Neuronal stem cell (in vitro differentiated cells): ENCODE measurements around the gene ZNF768.

Source experiments
- DNase-seq: peaks from one replicate; pipeline ENCODE4 v3.0.0-alpha.2; 2013; ENCODE audit warnings: low spot score
- H2AFZ ChIP-seq: one replicate; pipeline ENCODE4 v1.6.1; 2013; ENCODE audit warnings: mild to moderate bottlenecking, low read length, inconsistent platforms
- H2AK5ac ChIP-seq: 2 replicates; pipeline ENCODE4 v1.6.1; 2013; ENCODE audit warnings: low read depth, mild to moderate bottlenecking, inconsistent platforms, low read length, moderate library complexity, mixed read lengths
- H2BK120ac ChIP-seq: 2 replicates; pipeline ENCODE4 v1.6.1; 2013; ENCODE audit warnings: low read depth, mild to moderate bottlenecking, inconsistent platforms, low read length, moderate library complexity, mixed read lengths
- H2BK12ac ChIP-seq: one replicate; pipeline ENCODE4 v1.6.1; 2013; ENCODE audit warnings: low read length, inconsistent platforms
- H2BK15ac ChIP-seq: 2 replicates; pipeline ENCODE4 v1.6.1; 2013; ENCODE audit warnings: mild to moderate bottlenecking, low read length, inconsistent platforms, mixed read lengths
- H2BK5ac ChIP-seq: one replicate; pipeline ENCODE4 v1.6.1; 2013; ENCODE audit warnings: inconsistent platforms, mild to moderate bottlenecking, low read length, moderate library complexity
- H3K14ac ChIP-seq: one replicate; pipeline ENCODE4 v1.6.1; 2013; ENCODE audit warnings: low read length, inconsistent platforms
- H3K18ac ChIP-seq: 2 replicates; pipeline ENCODE4 v1.6.1; 2013; ENCODE audit warnings: low read length, inconsistent platforms
- H3K23ac ChIP-seq: 2 replicates; pipeline ENCODE4 v1.6.1; 2013; ENCODE audit warnings: low read depth, mild to moderate bottlenecking, mixed read lengths, low read length, inconsistent platforms; ENCODE audit not compliant: poor library complexity
- H3K27ac ChIP-seq: replicated peaks from 3 replicates; pipeline ENCODE4 v1.5.1; 2013; ENCODE audit warnings: low read length, inconsistent platforms
- H3K27me3 ChIP-seq, 3 experiments: 2 replicates each; pipeline ENCODE4 v1.6.1; 2013; ENCODE audit warnings: low read length in 3 of 3, mild to moderate bottlenecking in 2 of 3, inconsistent platforms in 1 of 3, low read depth in 1 of 3, mixed read lengths in 1 of 3, moderate library complexity in 1 of 3; ENCODE audit not compliant: control insufficient read depth in 3 of 3, insufficient read depth in 3 of 3
- H3K36me3 ChIP-seq, 2 donors: replicated peaks in 1 of 2; 2 replicates each; pipeline ENCODE4 v1.6.1; 2013; ENCODE audit warnings: low read length in 2 of 2; ENCODE audit not compliant: control insufficient read depth in 2 of 2, insufficient read depth in 2 of 2
- H3K4ac ChIP-seq: 2 replicates; pipeline ENCODE4 v1.6.1; 2013; ENCODE audit warnings: inconsistent platforms, mild to moderate bottlenecking, low read length, moderate library complexity
- H3K4me1 ChIP-seq, 2 donors: 1 replicate in 1 of 2; 2 replicates in 1 of 2; pipeline ENCODE4 v1.6.1; 2013; ENCODE audit warnings: low read length in 2 of 2, low read depth in 1 of 2; ENCODE audit not compliant: control insufficient read depth in 2 of 2, insufficient read depth in 1 of 2
- H3K4me2 ChIP-seq: one replicate; pipeline ENCODE4 v1.6.1; 2013; ENCODE audit warnings: mild to moderate bottlenecking, low read length, inconsistent platforms; ENCODE audit not compliant: insufficient read depth, poor library complexity, severe bottlenecking
- H3K4me3 ChIP-seq, 2 donors: 2 replicates each; pipeline ENCODE4 v1.5.1; 2013; ENCODE audit warnings: low read length in 2 of 2, mild to moderate bottlenecking in 2 of 2, inconsistent platforms in 1 of 2, moderate library complexity in 1 of 2
- H3K79me1 ChIP-seq: one replicate; pipeline ENCODE4 v1.6.1; 2013; ENCODE audit warnings: low read depth, mild to moderate bottlenecking, inconsistent platforms, low read length, moderate library complexity
- H3K9ac ChIP-seq: one replicate; pipeline ENCODE4 v1.6.1; 2013; ENCODE audit warnings: mild to moderate bottlenecking, low read depth, low read length, inconsistent platforms; ENCODE audit not compliant: poor library complexity
- H3K9me3 ChIP-seq, 2 donors: replicated peaks in 1 of 2; 2 replicates each; pipeline versions ENCODE3 to v1.6.1; 2013; ENCODE audit warnings: low read length in 2 of 2, mild to moderate bottlenecking in 2 of 2, inconsistent platforms in 1 of 2, low read depth in 1 of 2, mixed read lengths in 1 of 2, moderate library complexity in 1 of 2; ENCODE audit not compliant: control insufficient read depth in 2 of 2, insufficient read depth in 1 of 2
- H4K8ac ChIP-seq: one replicate; pipeline ENCODE4 v1.6.1; 2013; ENCODE audit warnings: low read depth, mild to moderate bottlenecking, inconsistent platforms, low read length, moderate library complexity
- H4K91ac ChIP-seq: one replicate; pipeline ENCODE4 v1.6.1; 2013; ENCODE audit warnings: low read length, low read depth, mild to moderate bottlenecking, inconsistent platforms; ENCODE audit not compliant: poor library complexity
- WGBS, 2 donors: extraction: QIAGEN DNeasy Blood & Tissue Kit; methylation state at CpG; one replicate each; pipeline ENCODE4 v1.1.7; 2013; ENCODE audit warnings: missing lambda C conversion rate in 2 of 2, mixed read lengths in 1 of 2; ENCODE audit not compliant: insufficient read length in 2 of 2, insufficient replicate concordance in 1 of 2; ENCODE audit errors: extremely low coverage in 2 of 2; 5-methylcytosine and 5-hydroxymethylcytosine counted together

The ZNF768 gene

DNA sequence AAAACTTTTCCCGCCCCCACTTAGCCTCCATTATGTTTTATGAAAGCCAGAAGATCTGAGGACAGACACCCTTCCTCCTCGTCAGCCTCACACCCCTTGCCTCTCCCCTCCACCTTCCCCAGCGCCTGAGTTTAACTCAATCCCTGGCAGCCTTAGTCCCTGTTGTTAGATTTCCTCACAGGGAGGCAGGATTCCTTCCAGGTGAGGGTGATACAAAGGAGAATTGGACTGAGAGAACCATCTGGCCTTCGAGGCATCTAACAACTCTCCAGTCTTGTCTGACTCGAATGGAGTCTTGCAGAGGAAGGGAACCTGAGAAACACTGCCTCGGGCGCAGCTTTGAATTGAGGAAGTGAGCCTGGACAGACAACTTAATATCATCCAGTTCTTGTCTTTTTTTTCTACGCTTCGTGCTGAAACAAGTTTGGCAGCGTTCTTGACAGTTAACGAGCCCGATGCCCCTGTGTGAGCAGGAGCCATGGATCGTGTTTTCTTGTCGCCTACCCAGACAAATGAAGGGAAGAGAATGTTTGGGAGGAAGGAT lies 1.3 kb upstream of the ZNF768 start:
- no peak overlapping the region for H2BK15ac ChIP-seq
- peaks cover 14% of the 10 kb centered on the region for H3K79me1 ChIP-seq
- H2BK120ac ChIP-seq, result no peak overlapping the region
- H4K8ac ChIP-seq, result no peak overlapping the region
- peak overlapping the region in 1 of 2 donors; percentile 83 for H3K4me3 ChIP-seq
- peak overlapping the region; percentile 46 for H3K18ac ChIP-seq
- H2AFZ ChIP-seq, result peak overlapping the region; percentile 99
- no peaks in the 10 kb centered on the region for H3K27me3 ChIP-seq
- H2BK5ac ChIP-seq, result no peak overlapping the region
- DNase-seq, result no peak
- peak overlapping the region; percentile 59 for H3K4me2 ChIP-seq
- H3K9ac ChIP-seq, result no peak overlapping the region
- no peak overlapping the region for H4K91ac ChIP-seq
- H3K27ac ChIP-seq, result peak overlapping the region; percentile 81
- H3K9me3 ChIP-seq, result no peaks in the 10 kb centered on the region
- H3K14ac ChIP-seq, result no peak overlapping the region
- H3K4ac ChIP-seq, result no peak overlapping the region
- no peak overlapping the region for H3K23ac ChIP-seq
- H2AK5ac ChIP-seq, result no peak overlapping the region
- no CpG with 5 or more reads among the region's 14 CpGs for WGBS, 2 donors
- H3K4me1 ChIP-seq, result peaks cover 6 to 8% of the 10 kb centered on the region in 2 donors
- peak overlapping the region; percentile 1 for H2BK12ac ChIP-seq
- peaks cover 10 to 16% of the 10 kb centered on the region in 2 donors for H3K36me3 ChIP-seq

DNA sequence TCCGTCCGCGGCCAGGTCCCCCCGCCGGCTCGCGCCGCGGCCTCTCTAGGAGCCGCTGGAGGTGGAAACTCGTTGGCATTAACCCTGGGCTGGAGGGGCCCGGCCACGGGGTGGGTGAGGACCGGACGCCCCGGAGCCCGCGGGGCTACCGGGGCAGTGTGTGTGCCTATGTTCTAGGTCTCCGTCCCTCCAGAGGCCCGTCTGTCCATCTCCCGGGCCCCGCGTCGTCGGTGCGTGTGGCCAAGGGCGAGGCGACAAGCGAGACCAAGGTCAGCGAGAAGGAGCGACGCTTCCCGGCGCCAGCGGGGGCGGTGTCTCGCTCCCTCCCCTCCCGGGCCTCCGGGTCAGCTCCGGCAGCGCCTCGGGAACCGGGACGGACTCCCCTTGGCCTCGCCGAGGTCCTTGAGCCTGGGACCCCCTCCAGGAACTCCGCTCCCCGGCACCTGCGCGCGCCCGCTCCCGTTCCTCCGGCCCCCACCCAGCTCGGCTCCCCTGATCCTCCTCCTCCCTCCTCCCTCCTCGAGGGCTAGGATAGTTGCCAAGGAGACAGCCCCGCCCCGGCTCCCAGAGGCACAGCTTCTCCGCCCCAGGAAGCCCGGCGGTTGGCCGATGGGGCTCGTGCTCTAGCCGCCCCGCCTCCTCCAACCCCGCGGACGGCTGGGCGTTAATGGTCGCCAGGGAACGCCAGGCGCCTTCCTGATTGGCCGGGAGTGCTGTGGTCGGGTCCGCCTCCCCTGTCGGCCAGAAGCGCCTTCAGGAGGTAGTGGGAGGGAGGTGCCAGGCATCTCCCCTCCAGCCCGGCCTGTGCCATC lies 663 bp upstream of the ZNF768 start:
- peak overlapping the region; percentile 99 for H2AFZ ChIP-seq
- H2BK15ac ChIP-seq, result peak overlapping the region; percentile 97
- peak overlapping the region; percentile 97 for H3K27ac ChIP-seq
- H2BK5ac ChIP-seq, result peak overlapping the region; percentile 89
- peaks cover 10 to 16% of the 10 kb centered on the region in 2 donors for H3K36me3 ChIP-seq
- DNase-seq, result peak; percentile 98
- peaks cover 6 to 8% of the 10 kb centered on the region in 2 donors for H3K4me1 ChIP-seq
- H3K27me3 ChIP-seq, result no peaks in the 10 kb centered on the region
- no peak overlapping the region for H3K4ac ChIP-seq
- WGBS, 2 donors, result no CpG with 5 or more reads among the region's 79 CpGs
- peak overlapping the region; percentile 100 for H3K18ac ChIP-seq
- H2BK12ac ChIP-seq, result no peak overlapping the region
- peak overlapping the region; percentile 98 for H2BK120ac ChIP-seq
- H2AK5ac ChIP-seq, result peak overlapping the region; percentile 83
- peak overlapping the region; percentile 83 to 86 for H3K4me3 ChIP-seq
- H3K4me2 ChIP-seq, result peak overlapping the region; percentile 59
- peaks cover 11% of the 10 kb centered on the region for H3K79me1 ChIP-seq
- H3K9ac ChIP-seq, result peak overlapping the region; percentile 99
- peak overlapping the region; percentile 66 for H4K91ac ChIP-seq
- H3K14ac ChIP-seq, result peak overlapping the region; percentile 86
- H4K8ac ChIP-seq, result no peak overlapping the region
- no peaks in the 10 kb centered on the region for H3K9me3 ChIP-seq
- peak overlapping the region; percentile 87 for H3K23ac ChIP-seq

DNA sequence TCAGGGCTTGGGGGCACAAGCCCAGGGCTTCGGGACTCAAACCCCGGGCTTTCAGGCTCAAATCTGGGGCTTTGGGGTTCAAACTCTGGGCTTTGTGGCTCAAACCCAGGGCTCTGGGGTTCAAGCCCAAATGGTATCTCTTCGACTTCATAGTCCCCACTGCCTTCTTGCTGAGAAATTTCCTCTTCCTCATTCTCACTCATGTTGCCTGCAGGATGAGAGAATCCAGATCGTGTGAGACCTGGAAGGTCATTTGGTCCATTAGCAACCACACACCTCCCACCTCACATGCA lies 576 bp downstream of the ZNF768 start:
- H2BK5ac ChIP-seq, result peak overlapping the region; percentile 89
- DNase-seq, result no peak
- H3K27me3 ChIP-seq, result no peaks in the 10 kb centered on the region
- peak overlapping the region; percentile 63 for H3K14ac ChIP-seq
- H2BK15ac ChIP-seq, result no peak overlapping the region
- H3K79me1 ChIP-seq, result peaks cover 11% of the 10 kb centered on the region
- no peak overlapping the region for H4K91ac ChIP-seq
- WGBS, 2 donors, result no CpG with 5 or more reads among the region's 4 CpGs
- H3K4ac ChIP-seq, result no peak overlapping the region
- no peaks in the 10 kb centered on the region for H3K9me3 ChIP-seq
- peak overlapping the region; percentile 69 for H3K27ac ChIP-seq
- peak overlapping the region; percentile 83 to 91 for H3K4me3 ChIP-seq
- H2BK12ac ChIP-seq, result no peak overlapping the region
- peaks cover 6 to 8% of the 10 kb centered on the region in 2 donors for H3K4me1 ChIP-seq
- H2AFZ ChIP-seq, result peak overlapping the region; percentile 99
- peak overlapping the region; percentile 55 for H3K4me2 ChIP-seq
- H4K8ac ChIP-seq, result no peak overlapping the region
- no peak overlapping the region for H2BK120ac ChIP-seq
- H3K18ac ChIP-seq, result peak overlapping the region; percentile 91
- peaks cover 10 to 16% of the 10 kb centered on the region in 2 donors for H3K36me3 ChIP-seq
- H2AK5ac ChIP-seq, result peak overlapping the region; percentile 90
- peak overlapping the region; percentile 44 for H3K23ac ChIP-seq
- H3K9ac ChIP-seq, result peak overlapping the region; percentile 74
